T-helper 9 cell (primary cell): ENCODE measurements around the gene TFDP1.

Experiments
- DNase-seq: peaks from one replicate; pipeline ENCODE4 v3.0.0-alpha.2; 2020

Gene TFDP1

GRCh38 chr13:113668491-113668971 lies 84.0 kb downstream of the TFDP1 start:
- no peak for DNase-seq

- DNase-seq = no peak
Observed at GRCh38 chr13:113669231-113669754, 84.7 kb downstream of the TFDP1 start.

GRCh38 chr13:113669755-113670341 lies 85.3 kb downstream of the TFDP1 start:
- DNase-seq = no peak

- DNase-seq = no peak
Observed at GRCh38 chr13:113670541-113670940, 86.0 kb downstream of the TFDP1 start.

GRCh38 chr13:113671066-113672001 lies 86.8 kb downstream of the TFDP1 start:
- DNase-seq = no peak

- no peak for DNase-seq
Observed at GRCh38 chr13:113672002-113672651, 87.6 kb downstream of the TFDP1 start.
